Activated CD8-positive, alpha-beta memory T cell treated with anti-CD3 and anti-CD28 coated beads for 24 hours (primary cell): ENCODE measurements around the gene OR10H5.

Source experiments
- DNase-seq: peaks from one replicate; pipeline ENCODE4 v3.0.0-alpha.2; 2020

OR10H5 gene

DNA sequence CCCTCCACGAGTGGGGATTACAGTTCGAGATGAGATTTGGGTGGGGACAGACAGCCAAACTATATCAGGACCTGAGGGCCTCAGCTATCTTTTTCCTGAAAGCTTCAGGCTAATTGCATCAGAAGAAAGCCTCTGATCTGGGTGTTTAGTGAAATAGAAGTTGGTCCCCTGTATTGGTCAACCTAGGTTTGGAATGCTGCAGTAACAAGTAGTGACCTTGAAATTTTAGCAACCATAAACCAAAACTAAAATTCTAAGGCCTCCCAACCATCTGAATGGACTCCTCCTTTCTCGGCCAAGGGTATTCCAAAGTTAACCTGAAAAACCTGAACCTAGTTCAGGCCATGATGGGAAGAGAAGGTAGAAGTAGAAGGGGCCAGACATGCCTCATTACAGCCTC is 62.9 kb downstream of the OR10H5 start:
- no peak for DNase-seq
